OCI-LY1 (cell line): ENCODE data around the gene BABAM2.

ENCODE experiments used
- H2AFZ ChIP-seq: fragments of 200-600 bp; sonication (generic), shearing (Covaris generic); 2 replicates; pipeline ENCODE4 v1.6.0; 2014; ENCODE audit warnings: antibody characterized with exemption, mild to moderate bottlenecking, low read length
- H3F3A ChIP-seq: fragments of 200-600 bp; sonication (generic), shearing (Covaris generic); 2 replicates; pipeline ENCODE4 v1.6.0; 2014; ENCODE audit warnings: mild to moderate bottlenecking, antibody characterized with exemption, low read length, moderate library complexity; ENCODE audit not compliant: insufficient read depth
- H3K27ac ChIP-seq: fragments of 200-600 bp; sonication (generic); 2 replicates; pipeline ENCODE4 v1.5.1; 2014; ENCODE audit warnings: low read length, mixed run types, mild to moderate bottlenecking, low read depth; ENCODE audit not compliant: poor library complexity, severe bottlenecking
- H3K27me3 ChIP-seq: fragments of 200-600 bp; sonication (generic); 2 replicates; pipeline ENCODE4 v1.6.0; 2014; ENCODE audit warnings: antibody characterized with exemption, mild to moderate bottlenecking, low read length, moderate library complexity; ENCODE audit not compliant: insufficient read depth
- H3K36me3 ChIP-seq: fragments of 200-600 bp; sonication (generic); 2 replicates; pipeline ENCODE4 v1.6.1; 2014; ENCODE audit warnings: mild to moderate bottlenecking, antibody characterized with exemption, low read length, moderate library complexity, mixed read lengths; ENCODE audit not compliant: insufficient read depth
- H3K4me1 ChIP-seq: fragments of 200-600 bp; sonication (generic); 2 replicates; pipeline ENCODE4 v1.5.1; 2014; ENCODE audit warnings: mild to moderate bottlenecking, low read length, moderate library complexity; ENCODE audit not compliant: insufficient read depth, severe bottlenecking
- H3K4me2 ChIP-seq: fragments of 200-600 bp; sonication (generic), shearing (Covaris generic); 2 replicates; pipeline ENCODE4 v1.6.1; 2014; ENCODE audit warnings: low read length
- H3K4me3 ChIP-seq: fragments of 200-600 bp; sonication (generic); 2 replicates; pipeline ENCODE4 v1.5.1; 2014; ENCODE audit warnings: low read length, low read depth, mild to moderate bottlenecking, mixed read lengths; ENCODE audit not compliant: poor library complexity, severe bottlenecking
- H3K79me2 ChIP-seq: fragments of 200-600 bp; shearing (Covaris generic); 2 replicates; pipeline ENCODE4 v1.6.1; 2016; ENCODE audit warnings: mixed run types, low read length, mixed read lengths; ENCODE audit not compliant: insufficient read depth
- H3K9ac ChIP-seq: fragments of 200-600 bp; sonication (generic), shearing (Covaris generic); 2 replicates; pipeline ENCODE4 v1.6.1; 2014; ENCODE audit warnings: mild to moderate bottlenecking, low read length, mixed read lengths
- H3K9me2 ChIP-seq: fragments of 200-600 bp; sonication (generic), shearing (Covaris generic); 2 replicates; pipeline ENCODE4 v1.6.1; 2014; ENCODE audit warnings: low read depth, mild to moderate bottlenecking, low read length, mixed read lengths
- H3K9me3 ChIP-seq: fragments of 200-600 bp; shearing (Covaris generic); 2 replicates; pipeline ENCODE4 v1.6.1; 2014; ENCODE audit warnings: low read length, mixed read lengths
- H4K20me1 ChIP-seq: fragments of 200-600 bp; sonication (generic), shearing (Covaris generic); 2 replicates; pipeline ENCODE4 v1.6.0; 2016; ENCODE audit warnings: mild to moderate bottlenecking, low read length; ENCODE audit not compliant: insufficient read depth
- EZH2 ChIP-seq: fragments of 200-600 bp; sonication (generic), shearing (Covaris generic); IDR thresholded peaks from 2 replicates; pipeline ENCODE4 v1.8.0; 2017; ENCODE audit warnings: borderline replicate concordance, mixed run types, mild to moderate bottlenecking, antibody characterized with exemption, low read length, moderate library complexity, mixed read lengths
- TF ChIP-seq, protein P1 (sequence below): fragments of 200-600 bp; sonication (generic), shearing (Covaris generic); IDR thresholded peaks from 2 replicates; pipeline ENCODE4 v1.5.1; 2017; ENCODE audit warnings: mild to moderate bottlenecking, antibody characterized with exemption, low read length, moderate library complexity, mixed read lengths

BABAM2 gene

DNA sequence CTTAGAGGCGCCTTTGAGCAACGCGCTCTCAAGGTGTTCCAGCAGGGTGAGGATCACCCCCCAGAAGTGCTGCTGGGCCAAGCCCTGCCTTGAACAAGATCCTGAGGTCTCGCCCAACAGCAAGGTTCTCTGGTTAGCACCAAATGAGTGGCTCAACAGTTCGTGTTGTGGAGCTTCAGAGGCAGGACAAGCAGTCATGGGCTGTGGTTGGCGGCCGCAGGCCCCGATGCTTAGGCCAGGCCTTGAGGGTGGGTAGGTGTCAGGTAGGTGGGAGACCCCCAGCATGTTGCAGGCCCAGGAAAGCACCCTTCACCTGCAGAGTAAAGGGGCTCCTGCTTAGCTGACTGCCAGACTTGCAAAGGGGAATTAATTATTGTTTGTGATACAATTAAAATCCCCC lies 431.9 kb downstream of the BABAM2 start:
- no peaks in the 10 kb centered on the region for H3K27me3 ChIP-seq
- H4K20me1 ChIP-seq: no peaks in the 10 kb centered on the region
- no peak overlapping the region for H3K9ac ChIP-seq
- H3K4me1 ChIP-seq: no peaks in the 10 kb centered on the region
- no peaks in the 10 kb centered on the region for H3K79me2 ChIP-seq
- no peaks in the 10 kb centered on the region for H3F3A ChIP-seq
- TF ChIP-seq, protein P1, sequence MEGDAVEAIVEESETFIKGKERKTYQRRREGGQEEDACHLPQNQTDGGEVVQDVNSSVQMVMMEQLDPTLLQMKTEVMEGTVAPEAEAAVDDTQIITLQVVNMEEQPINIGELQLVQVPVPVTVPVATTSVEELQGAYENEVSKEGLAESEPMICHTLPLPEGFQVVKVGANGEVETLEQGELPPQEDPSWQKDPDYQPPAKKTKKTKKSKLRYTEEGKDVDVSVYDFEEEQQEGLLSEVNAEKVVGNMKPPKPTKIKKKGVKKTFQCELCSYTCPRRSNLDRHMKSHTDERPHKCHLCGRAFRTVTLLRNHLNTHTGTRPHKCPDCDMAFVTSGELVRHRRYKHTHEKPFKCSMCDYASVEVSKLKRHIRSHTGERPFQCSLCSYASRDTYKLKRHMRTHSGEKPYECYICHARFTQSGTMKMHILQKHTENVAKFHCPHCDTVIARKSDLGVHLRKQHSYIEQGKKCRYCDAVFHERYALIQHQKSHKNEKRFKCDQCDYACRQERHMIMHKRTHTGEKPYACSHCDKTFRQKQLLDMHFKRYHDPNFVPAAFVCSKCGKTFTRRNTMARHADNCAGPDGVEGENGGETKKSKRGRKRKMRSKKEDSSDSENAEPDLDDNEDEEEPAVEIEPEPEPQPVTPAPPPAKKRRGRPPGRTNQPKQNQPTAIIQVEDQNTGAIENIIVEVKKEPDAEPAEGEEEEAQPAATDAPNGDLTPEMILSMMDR: no peak
- TF ChIP-seq EZH2: no peak
- H3K4me3 ChIP-seq: no peak overlapping the region
- H3K9me3 ChIP-seq: no peaks in the 10 kb centered on the region
- H3K4me2 ChIP-seq: no peak overlapping the region
- no peak overlapping the region for H3K27ac ChIP-seq
- H3K9me2 ChIP-seq: no peaks in the 10 kb centered on the region
- H3K36me3 ChIP-seq: no peaks in the 10 kb centered on the region
- no peak overlapping the region for H2AFZ ChIP-seq

- no peak overlapping the region for H2AFZ ChIP-seq
- no peaks in the 10 kb centered on the region for H3K36me3 ChIP-seq
- no peaks in the 10 kb centered on the region for H3K27me3 ChIP-seq
- H3K79me2 ChIP-seq: no peaks in the 10 kb centered on the region
- H3K4me1 ChIP-seq: no peaks in the 10 kb centered on the region
- no peaks in the 10 kb centered on the region for H3K9me3 ChIP-seq
- no peak overlapping the region for H3K9ac ChIP-seq
- H4K20me1 ChIP-seq: no peaks in the 10 kb centered on the region
- H3K27ac ChIP-seq: no peak overlapping the region
- no peaks in the 10 kb centered on the region for H3K9me2 ChIP-seq
- no peak overlapping the region for H3K4me2 ChIP-seq
- H3F3A ChIP-seq: no peaks in the 10 kb centered on the region
- no peak overlapping the region for H3K4me3 ChIP-seq
- TF ChIP-seq, protein P1: no peak
- TF ChIP-seq EZH2: no peak
These were observed 432.5 kb downstream of the BABAM2 start for GRCh38 chr2:28322981-28323396.

GRCh38 chr2:28325173-28325566 lies 434.6 kb downstream of the BABAM2 start:
- H3K79me2 ChIP-seq: no peaks in the 10 kb centered on the region
- no peaks in the 10 kb centered on the region for H3K4me1 ChIP-seq
- no peaks in the 10 kb centered on the region for H3F3A ChIP-seq
- no peak for TF ChIP-seq EZH2
- TF ChIP-seq, protein P1: no peak
- no peak overlapping the region for H3K4me2 ChIP-seq
- no peaks in the 10 kb centered on the region for H3K9me3 ChIP-seq
- no peaks in the 10 kb centered on the region for H3K27me3 ChIP-seq
- no peak overlapping the region for H3K4me3 ChIP-seq
- H4K20me1 ChIP-seq: no peaks in the 10 kb centered on the region
- H3K9ac ChIP-seq: no peak overlapping the region
- no peaks in the 10 kb centered on the region for H3K36me3 ChIP-seq
- no peak overlapping the region for H2AFZ ChIP-seq
- H3K27ac ChIP-seq: no peak overlapping the region
- H3K9me2 ChIP-seq: no peaks in the 10 kb centered on the region
